ENCODE measurements around the gene NLGN1. TPM values are rescaled to one million over a fixed set of nuclear protein-coding genes. Genes with fewer than 3 reads are reported as not detected.

The NLGN1 gene
- total RNA-seq, 1 experiment from 2014 or later = 5.2 TPM

GRCh38 chr3:173846584-173846983 is 449.0 kb downstream of the NLGN1 start:
- no peaks in the 10 kb centered on the region for H3K23me2 ChIP-seq (ENCODE audit: insufficient read length, low read depth, low read length, poor library complexity, severe bottlenecking)
- H3K23ac ChIP-seq (ENCODE audit: insufficient read length, low read depth, low read length) = no peak overlapping the region
- H3K14ac ChIP-seq (ENCODE audit: insufficient read depth, low read length) = no peak overlapping the region
- H3K9me3 ChIP-seq (ENCODE audit: control insufficient read depth, low read depth, low read length) = no peaks in the 10 kb centered on the region
- no peak overlapping the region for H2AK5ac ChIP-seq (ENCODE audit: insufficient read length, low read length)
- H3K79me2 ChIP-seq (ENCODE audit: insufficient read depth, low read length) = no peaks in the 10 kb centered on the region
- H3K4me3 Mint-ChIP-seq = no peak overlapping the region
- TF ChIP-seq, protein P1, sequence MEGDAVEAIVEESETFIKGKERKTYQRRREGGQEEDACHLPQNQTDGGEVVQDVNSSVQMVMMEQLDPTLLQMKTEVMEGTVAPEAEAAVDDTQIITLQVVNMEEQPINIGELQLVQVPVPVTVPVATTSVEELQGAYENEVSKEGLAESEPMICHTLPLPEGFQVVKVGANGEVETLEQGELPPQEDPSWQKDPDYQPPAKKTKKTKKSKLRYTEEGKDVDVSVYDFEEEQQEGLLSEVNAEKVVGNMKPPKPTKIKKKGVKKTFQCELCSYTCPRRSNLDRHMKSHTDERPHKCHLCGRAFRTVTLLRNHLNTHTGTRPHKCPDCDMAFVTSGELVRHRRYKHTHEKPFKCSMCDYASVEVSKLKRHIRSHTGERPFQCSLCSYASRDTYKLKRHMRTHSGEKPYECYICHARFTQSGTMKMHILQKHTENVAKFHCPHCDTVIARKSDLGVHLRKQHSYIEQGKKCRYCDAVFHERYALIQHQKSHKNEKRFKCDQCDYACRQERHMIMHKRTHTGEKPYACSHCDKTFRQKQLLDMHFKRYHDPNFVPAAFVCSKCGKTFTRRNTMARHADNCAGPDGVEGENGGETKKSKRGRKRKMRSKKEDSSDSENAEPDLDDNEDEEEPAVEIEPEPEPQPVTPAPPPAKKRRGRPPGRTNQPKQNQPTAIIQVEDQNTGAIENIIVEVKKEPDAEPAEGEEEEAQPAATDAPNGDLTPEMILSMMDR (conservative IDR thresholded peaks at IDR 0.05) = no peak
- no peak overlapping the region for H2BK15ac ChIP-seq (ENCODE audit: low read depth, low read length)
- H3K9ac ChIP-seq (ENCODE audit: extremely low read depth, insufficient read length, low read length) = no peak overlapping the region
- peaks cover 4 to 8% of the 10 kb centered on the region in 2 experiments; a peak in 2 of 4 replicates for H3K4me1 Mint-ChIP-seq
- H3T11ph ChIP-seq (ENCODE audit: low read length) = no peak overlapping the region
- H2BK12ac ChIP-seq (ENCODE audit: insufficient read length, low read depth, low read length) = no peak overlapping the region
- no peak overlapping the region for H3K4ac ChIP-seq (ENCODE audit: low read depth, low read length)
- no peak overlapping the region for H2BK120ac ChIP-seq (ENCODE audit: low read depth, low read length, poor library complexity, severe bottlenecking)
- no peak overlapping the region for H4K5ac ChIP-seq (ENCODE audit: insufficient read length, low read depth, low read length)
- H3K27me3 ChIP-seq (ENCODE audit: insufficient read depth, low read length) = no peaks in the 10 kb centered on the region
- H3K18ac ChIP-seq (ENCODE audit: insufficient read length, low read depth, low read length) = no peak overlapping the region
- peaks cover 15 to 20% (median 20%) of the 10 kb centered on the region in 3 experiments for H3K36me3 Mint-ChIP-seq (ENCODE audit: insufficient read depth in 1 of 3, low read depth in 3 of 3)
- peak overlapping the region in 1 of 3 experiments; percentile 53; a peak in 1 of 7 replicates for H3K27ac Mint-ChIP-seq
- no peaks in the 10 kb centered on the region for H3K79me1 ChIP-seq (ENCODE audit: insufficient read depth, low read depth, low read length, poor library complexity, severe bottlenecking)
- H4K91ac ChIP-seq (ENCODE audit: insufficient read length, low read depth, low read length) = no peak overlapping the region
- H3K4me1 ChIP-seq (ENCODE audit: insufficient read depth, low read length) = no peaks in the 10 kb centered on the region
- H3K27ac ChIP-seq (ENCODE audit: insufficient read length, low read depth, low read length) = no peak overlapping the region
- H3K9me3 Mint-ChIP-seq = peaks cover 13 to 16% of the 10 kb centered on the region in 2 experiments
- no peak overlapping the region for H3K4me2 ChIP-seq (ENCODE audit: insufficient read depth, insufficient read length, low read length)
- no peak for DNase-seq
- no peak overlapping the region for H2BK5ac ChIP-seq (ENCODE audit: insufficient read length, low read length)
- no peaks in the 10 kb centered on the region for H4K20me1 ChIP-seq (ENCODE audit: control insufficient read depth, insufficient read depth, insufficient read length)
- peak overlapping the region; percentile 26 for H2BK20ac ChIP-seq (ENCODE audit: low read depth, low read length, poor library complexity, severe bottlenecking)
- H2AFZ ChIP-seq (ENCODE audit: low read length) = no peak overlapping the region
- no peak overlapping the region for H4K8ac ChIP-seq (replicated peaks; ENCODE audit: insufficient read length, low read depth, low read length)
- WGBS (ENCODE audit: extremely low coverage, insufficient read length, low lambda C conversion rate) = no CpG with 5 or more reads among the region's 2 CpGs
- H3K56ac ChIP-seq (ENCODE audit: insufficient read length, low read depth, low read length) = no peak overlapping the region
- no peaks in the 10 kb centered on the region for H3K27me3 Mint-ChIP-seq (ENCODE audit: low read depth)

Measured in H9 (cell line).